Measurements from ENCODE around the gene HHIPL1.

DNA sequence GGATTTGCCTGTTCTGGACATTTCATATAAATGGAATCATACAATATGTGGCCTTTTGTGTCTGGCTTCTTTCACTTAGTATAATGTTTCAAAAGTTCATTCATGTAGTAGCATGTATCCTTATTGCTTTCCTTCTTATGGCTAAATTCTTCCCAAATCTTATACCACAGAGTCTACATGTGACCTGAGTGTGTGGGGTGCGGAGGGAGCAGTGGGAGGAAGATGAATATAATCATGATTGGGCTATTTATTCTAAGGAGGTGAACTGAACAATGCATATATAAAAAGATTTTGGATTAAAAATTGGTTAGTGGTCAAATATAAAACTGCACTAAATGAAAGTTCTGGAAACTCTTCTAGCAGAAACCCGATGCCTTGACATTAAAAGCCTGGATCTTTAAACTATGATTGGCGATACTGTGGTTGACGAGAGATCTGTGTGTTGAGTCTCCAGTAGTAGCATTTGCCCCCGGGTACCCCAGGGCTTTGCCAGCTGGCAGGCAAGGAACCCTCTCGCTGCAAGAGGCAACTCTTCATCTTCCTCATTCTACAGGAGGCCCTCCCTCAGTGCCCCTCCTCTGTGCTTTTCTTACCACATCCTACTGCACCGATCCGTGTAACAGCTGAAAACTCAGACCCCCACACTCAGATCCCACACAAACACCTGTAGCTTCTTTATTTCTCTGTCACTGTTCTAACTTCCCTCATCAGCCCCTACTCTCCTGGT, 41.8 kb downstream of the HHIPL1 start:
- no peak for TF ChIP-seq EZH2 (IDR thresholded peaks at IDR 0.05; ENCODE audit: insufficient read depth, low read length)
- TF ChIP-seq, protein P1, sequence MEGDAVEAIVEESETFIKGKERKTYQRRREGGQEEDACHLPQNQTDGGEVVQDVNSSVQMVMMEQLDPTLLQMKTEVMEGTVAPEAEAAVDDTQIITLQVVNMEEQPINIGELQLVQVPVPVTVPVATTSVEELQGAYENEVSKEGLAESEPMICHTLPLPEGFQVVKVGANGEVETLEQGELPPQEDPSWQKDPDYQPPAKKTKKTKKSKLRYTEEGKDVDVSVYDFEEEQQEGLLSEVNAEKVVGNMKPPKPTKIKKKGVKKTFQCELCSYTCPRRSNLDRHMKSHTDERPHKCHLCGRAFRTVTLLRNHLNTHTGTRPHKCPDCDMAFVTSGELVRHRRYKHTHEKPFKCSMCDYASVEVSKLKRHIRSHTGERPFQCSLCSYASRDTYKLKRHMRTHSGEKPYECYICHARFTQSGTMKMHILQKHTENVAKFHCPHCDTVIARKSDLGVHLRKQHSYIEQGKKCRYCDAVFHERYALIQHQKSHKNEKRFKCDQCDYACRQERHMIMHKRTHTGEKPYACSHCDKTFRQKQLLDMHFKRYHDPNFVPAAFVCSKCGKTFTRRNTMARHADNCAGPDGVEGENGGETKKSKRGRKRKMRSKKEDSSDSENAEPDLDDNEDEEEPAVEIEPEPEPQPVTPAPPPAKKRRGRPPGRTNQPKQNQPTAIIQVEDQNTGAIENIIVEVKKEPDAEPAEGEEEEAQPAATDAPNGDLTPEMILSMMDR (IDR thresholded peaks at IDR 0.05; ENCODE audit: insufficient read depth, low read depth, low read length): no peak
